Keratinocyte (primary cell): ENCODE results near the gene GOLGA8A. TPM values are rescaled to one million over a fixed set of nuclear protein-coding genes. Genes with fewer than 3 reads are reported as not detected.

Source experiments
- DNase-seq: peaks from one replicate; pipeline ENCODE4 v3.0.0-alpha.2; 2011; ENCODE audit warnings: low read depth, missing footprints, low spot score
- FAIRE-seq: peaks from 2 replicates; lab custom pipeline; 2011; peaks lifted over from hg19 to GRCh38; lab: Jason Lieb, UNC
- H2AFZ ChIP-seq: 2 replicates; pipeline ENCODE4 v1.6.0; 2012; ENCODE audit warnings: low read length, control low read depth, inconsistent platforms; ENCODE audit not compliant: control insufficient read depth
- H3K27ac ChIP-seq: 2 replicates; pipeline ENCODE4 v1.5.1; 2011; ENCODE audit warnings: low read length; ENCODE audit not compliant: control insufficient read depth, insufficient read depth
- H3K27me3 ChIP-seq: 3 replicates; pipeline ENCODE4 v1.6.0; 2011; ENCODE audit warnings: low read length; ENCODE audit not compliant: control insufficient read depth, insufficient read depth; ENCODE audit errors: extremely low read depth
- H3K36me3 ChIP-seq, 2 experiments: 2 replicates in 1 of 2; 3 replicates in 1 of 2; pipeline ENCODE4 v1.5.1; 2011; ENCODE audit warnings: low read length in 2 of 2, mild to moderate bottlenecking in 1 of 2; ENCODE audit not compliant: control insufficient read depth in 2 of 2, insufficient read depth in 2 of 2; ENCODE audit errors: extremely low read depth in 1 of 2
- H3K4me1 ChIP-seq: 3 replicates; pipeline ENCODE4 v1.5.1; 2011; ENCODE audit warnings: low read length; ENCODE audit not compliant: control insufficient read depth, insufficient read depth; ENCODE audit errors: extremely low read depth
- H3K4me2 ChIP-seq: 3 replicates; pipeline ENCODE4 v1.6.0; 2011; ENCODE audit warnings: low read depth, low read length; ENCODE audit not compliant: control insufficient read depth, insufficient read depth; ENCODE audit errors: extremely low read depth
- H3K4me3 ChIP-seq, 3 experiments: fragments of 200-600 bp in 1 of 3; sonication (generic) in 1 of 3; 2 replicates in 2 of 3; 3 replicates in 1 of 3; pipeline ENCODE4 v1.5.1; 2011 to 2016; ENCODE audit warnings: low read length in 3 of 3, mild to moderate bottlenecking in 3 of 3, control low read depth in 2 of 3, inconsistent platforms in 1 of 3, low read depth in 1 of 3, mixed read lengths in 1 of 3, mixed run types in 1 of 3, moderate library complexity in 1 of 3; ENCODE audit not compliant: control insufficient read depth in 2 of 3, insufficient read depth in 2 of 3; ENCODE audit errors: extremely low read depth in 1 of 3
- H3K79me2 ChIP-seq: 2 replicates; pipeline ENCODE4 v1.6.0; 2012; ENCODE audit warnings: low read length; ENCODE audit not compliant: control insufficient read depth, insufficient read depth
- H3K9ac ChIP-seq: 3 replicates; pipeline ENCODE4 v1.6.0; 2011; ENCODE audit warnings: low read length; ENCODE audit not compliant: control insufficient read depth, insufficient read depth; ENCODE audit errors: extremely low read depth
- H3K9me1 ChIP-seq: 3 replicates; pipeline ENCODE4 v1.6.0; 2011; ENCODE audit warnings: low read length; ENCODE audit not compliant: control insufficient read depth, insufficient read depth; ENCODE audit errors: extremely low read depth
- H3K9me3 ChIP-seq: 2 replicates; pipeline ENCODE4 v1.5.1; 2012; ENCODE audit warnings: low read depth, low read length; ENCODE audit not compliant: control insufficient read depth
- H4K20me1 ChIP-seq: 3 replicates; pipeline ENCODE4 v1.6.0; 2011; ENCODE audit warnings: low read length; ENCODE audit not compliant: control insufficient read depth, insufficient read depth; ENCODE audit errors: extremely low read depth
- EZH2 ChIP-seq: IDR thresholded peaks from one replicate; pipeline ENCODE4 v1.6.1; 2012; ENCODE audit warnings: inconsistent platforms, mild to moderate bottlenecking, low read length, moderate library complexity
- dilution Hi-C: fragments of 300-500 bp; cut with MboI; formaldehyde crosslinking; loops from one replicate; pipeline ENCODE4 v1.7.0; 2020; ENCODE audit warnings: low sequenced_read_pairs; ENCODE audit not compliant: extremely low pct_ligation_motif_present
- polyA plus RNA-seq, 5 experiments: library from polyadenylated mRNA; depleted of rRNA in 3 of 5; stranded (reverse) in 3 of 5; stranded (forward) in 1 of 5; unstranded in 1 of 5; fragments of >200 nt; gene quantifications; 1 replicate in 1 of 5; 2 replicates in 3 of 5; 3 replicates in 1 of 5; pipeline versions ENCODE4 v1.2.1 to v1.2.3, GENCODE V29; 2011 to 2012; ENCODE audit warnings: missing spikeins in 2 of 5, low read depth in 1 of 5, low replicate concordance in 1 of 5
- TF ChIP-seq, protein P1 (sequence below), 3 experiments: IDR thresholded peaks in 1 of 3; conservative IDR thresholded peaks in 1 of 3; optimal IDR thresholded peaks in 1 of 3; 2 replicates in 2 of 3; 3 replicates in 1 of 3; pipeline versions ENCODE3 to v1.5.1; 2011; ENCODE audit warnings: low read length in 3 of 3, mild to moderate bottlenecking in 3 of 3, moderate library complexity in 2 of 3, control low read depth in 1 of 3, inconsistent platforms in 1 of 3; ENCODE audit not compliant: insufficient read depth in 2 of 3; ENCODE audit errors: extremely low read depth in 1 of 3

Gene GOLGA8A
- polyA plus RNA-seq, 1 donor (not counting 4 experiments of a cell fraction or from before 2014, with no cell fraction given) = 54.9 TPM

DNA sequence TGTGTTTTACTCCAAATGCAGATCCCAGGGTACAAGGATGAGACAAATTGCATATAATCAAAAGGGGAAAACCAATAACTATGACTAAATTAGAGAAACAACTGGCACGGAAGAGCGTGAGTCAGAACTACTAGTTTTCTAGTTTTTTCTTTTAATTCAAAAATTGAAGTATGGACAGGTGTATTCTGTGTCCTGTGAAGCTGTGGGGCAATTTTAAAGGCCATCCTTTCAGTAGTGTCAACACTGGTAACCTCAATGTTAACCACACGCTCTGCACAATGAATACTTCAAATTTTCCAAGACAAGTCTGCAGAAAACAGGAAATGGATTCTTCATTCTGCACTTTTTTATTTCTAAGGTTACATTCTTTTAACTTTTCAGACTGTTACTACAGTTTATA, 32.5 kb upstream of the GOLGA8A start:
- FAIRE-seq (no peak), DNase-seq (no peak)
- Histone ChIP-seq H3K36me3 (no peaks in the 10 kb centered on the region), H3K9ac (no peak overlapping the region), H3K79me2 (no peaks in the 10 kb centered on the region), H3K4me1 (no peaks in the 10 kb centered on the region), H3K9me1 (no peaks in the 10 kb centered on the region), H3K27ac (no peak overlapping the region), H3K4me2 (no peak overlapping the region), H3K9me3 (no peaks in the 10 kb centered on the region), H4K20me1 (no peaks in the 10 kb centered on the region), H3K4me3 (no peak overlapping the region), H2AFZ (no peak overlapping the region), H3K27me3 (peaks cover 5% of the 10 kb centered on the region)
- dilution Hi-C loops = no loop called here
- TF ChIP-seq, protein P1, sequence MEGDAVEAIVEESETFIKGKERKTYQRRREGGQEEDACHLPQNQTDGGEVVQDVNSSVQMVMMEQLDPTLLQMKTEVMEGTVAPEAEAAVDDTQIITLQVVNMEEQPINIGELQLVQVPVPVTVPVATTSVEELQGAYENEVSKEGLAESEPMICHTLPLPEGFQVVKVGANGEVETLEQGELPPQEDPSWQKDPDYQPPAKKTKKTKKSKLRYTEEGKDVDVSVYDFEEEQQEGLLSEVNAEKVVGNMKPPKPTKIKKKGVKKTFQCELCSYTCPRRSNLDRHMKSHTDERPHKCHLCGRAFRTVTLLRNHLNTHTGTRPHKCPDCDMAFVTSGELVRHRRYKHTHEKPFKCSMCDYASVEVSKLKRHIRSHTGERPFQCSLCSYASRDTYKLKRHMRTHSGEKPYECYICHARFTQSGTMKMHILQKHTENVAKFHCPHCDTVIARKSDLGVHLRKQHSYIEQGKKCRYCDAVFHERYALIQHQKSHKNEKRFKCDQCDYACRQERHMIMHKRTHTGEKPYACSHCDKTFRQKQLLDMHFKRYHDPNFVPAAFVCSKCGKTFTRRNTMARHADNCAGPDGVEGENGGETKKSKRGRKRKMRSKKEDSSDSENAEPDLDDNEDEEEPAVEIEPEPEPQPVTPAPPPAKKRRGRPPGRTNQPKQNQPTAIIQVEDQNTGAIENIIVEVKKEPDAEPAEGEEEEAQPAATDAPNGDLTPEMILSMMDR (optimal IDR thresholded peaks at IDR 0.05 in 1 of 3, IDR thresholded peaks at IDR 0.05 in 1 of 3, conservative IDR thresholded peaks at IDR 0.05 in 1 of 3; ENCODE audit: extremely low read depth in 1 of 3, insufficient read depth in 2 of 3, low read length in 3 of 3) = no peak
- TF ChIP-seq EZH2 = no peak

DNA sequence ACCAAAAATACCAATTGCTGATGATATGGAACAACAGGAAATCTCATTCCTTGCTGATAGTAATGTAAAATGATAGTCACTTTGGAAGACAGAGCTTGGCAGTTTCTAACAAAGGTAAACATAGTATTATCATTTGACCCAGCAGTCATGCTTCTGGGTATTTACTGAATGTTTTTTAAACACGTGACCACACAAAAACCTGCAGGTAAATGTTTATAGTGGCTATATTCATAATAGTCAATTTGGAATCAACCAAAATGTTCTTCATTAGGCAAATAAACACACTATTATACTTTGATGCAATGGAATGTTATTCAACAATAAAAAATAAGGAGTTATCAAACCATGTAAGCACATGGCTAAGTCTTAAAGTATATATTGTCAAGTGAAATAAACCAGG, 24.1 kb upstream of the GOLGA8A start:
- Histone ChIP-seq H3K4me1 (no peaks in the 10 kb centered on the region), H3K9me3 (no peaks in the 10 kb centered on the region), H3K4me3 (no peak overlapping the region), H3K27ac (no peak overlapping the region), H3K4me2 (no peak overlapping the region), H3K9ac (no peak overlapping the region), H3K36me3 (no peaks in the 10 kb centered on the region), H4K20me1 (no peaks in the 10 kb centered on the region), H3K79me2 (no peaks in the 10 kb centered on the region), H3K9me1 (no peaks in the 10 kb centered on the region), H2AFZ (no peak overlapping the region), H3K27me3 (peaks cover 10% of the 10 kb centered on the region)
- FAIRE-seq (no peak), DNase-seq (no peak)
- no peak for TF ChIP-seq EZH2
- TF ChIP-seq, protein P1 (optimal IDR thresholded peaks at IDR 0.05 in 1 of 3, IDR thresholded peaks at IDR 0.05 in 1 of 3, conservative IDR thresholded peaks at IDR 0.05 in 1 of 3; ENCODE audit: extremely low read depth in 1 of 3, insufficient read depth in 2 of 3, low read length in 3 of 3) = no peak
- dilution Hi-C loops = no loop called here
